Measurements from ENCODE around the gene NSMF. TPM values are rescaled to one million over a fixed set of nuclear protein-coding genes. Genes with fewer than 3 reads are reported as not detected.

NSMF gene
- total and polyA plus RNA-seq, 2 donors (not counting 1 experiment from before 2014, with no cell fraction given) = 28.7 to 59.4 TPM

- H3K9me3 Mint-ChIP-seq (ENCODE audit: insufficient read depth) = no peaks in the 10 kb centered on the region
- no peaks in the 10 kb centered on the region for H3K27me3 ChIP-seq (replicated peaks in 1 of 4; ENCODE audit: control extremely low read depth in 1 of 4, control insufficient read depth in 3 of 4, insufficient read depth in 4 of 4, low read length in 3 of 4)
- H3K4me3 Mint-ChIP-seq = peak overlapping the region; percentile 79
- peaks cover 21% of the 10 kb centered on the region for H3K4me1 Mint-ChIP-seq
- peak overlapping the region; percentile 99 for H3K4me2 ChIP-seq (replicated peaks; ENCODE audit: low read depth, low read length, poor library complexity, severe bottlenecking)
- TF ChIP-seq EZH2 (IDR thresholded peaks at IDR 0.05; ENCODE audit: borderline replicate concordance, insufficient read depth, low read depth, low read length, poor library complexity, severe bottlenecking) = no peak
- no peak for TF ChIP-seq CTCF (IDR thresholded peaks at IDR 0.05)
- peak overlapping the region; percentile 84 to 89 for H3K27ac ChIP-seq (ENCODE audit: low read length in 2 of 2)
- peaks cover 0 to 3% of the 10 kb centered on the region in 2 experiments for H3K36me3 ChIP-seq (replicated peaks in 1 of 2; ENCODE audit: control extremely low read depth in 1 of 2, control insufficient read depth in 1 of 2, extremely low read depth in 1 of 2, insufficient read depth in 2 of 2, low read length in 1 of 2)
- H3K9me3 ChIP-seq (ENCODE audit: control extremely low read depth in 1 of 3, control insufficient read depth in 2 of 3, insufficient read depth in 1 of 3, low read length in 2 of 3) = peaks cover 0 to 4% (median 0%) of the 10 kb centered on the region in 3 donors
- H3K4me3 ChIP-seq (ENCODE audit: control extremely low read depth in 1 of 5, extremely low read depth in 1 of 5, insufficient read depth in 1 of 5, low read depth in 2 of 5, low read length in 4 of 5) = peak overlapping the region in 4 of 5 experiments; percentile 37 to 56 (median 48)
- peaks cover 9% of the 10 kb centered on the region for H4K20me1 ChIP-seq (ENCODE audit: control insufficient read depth, insufficient read depth, low read length, poor library complexity, severe bottlenecking)
- ATAC-seq (ENCODE audit: low read depth) = peak; percentile 66
- H3K27me3 Mint-ChIP-seq = no peaks in the 10 kb centered on the region
- peaks cover 6% of the 10 kb centered on the region for H3K79me2 ChIP-seq (ENCODE audit: control insufficient read depth, insufficient read depth, low read length)
- ChIA-PET POLR2A (interaction anchor here (0.7 to 1.0 kb wide), 5 partner anchors 72 to 700 kb away, joined by 3 to 9 read pairs (median 4); partner anchors contain the start of gene MAN1B1), CTCF (interaction anchor here (1.0 to 1.3 kb wide), 3 partner anchors 14 to 39 kb away, joined by 4 to 6 read pairs (median 4); partner anchors contain the start of genes EXD3 and NOXA1)
- peak; percentile 95 for DNase-seq
- H3K4me1 ChIP-seq (ENCODE audit: control insufficient read depth in 2 of 2, insufficient read depth in 2 of 2, low read length in 2 of 2) = peaks cover 39 to 44% of the 10 kb centered on the region in 2 donors
- peak overlapping the region; percentile 88 for H3K27ac Mint-ChIP-seq
- peak overlapping the region; percentile 77 for H2AFZ ChIP-seq (ENCODE audit: insufficient read depth, low read depth, low read length, poor library complexity, severe bottlenecking)
- H3K9ac ChIP-seq (ENCODE audit: low read length) = peak overlapping the region; percentile 65
- WGBS (ENCODE audit: insufficient coverage) = 5% methylated on average over 49 of the region's 52 CpGs
- intact Hi-C loops (cut with micrococcal nuclease) = no loop called here
These were observed 2.7 kb upstream of the NSMF start for GRCh38 chr9:137461663-137462395.

- ATAC-seq (ENCODE audit: low read depth) = no peak
- Histone ChIP-seq H2AFZ (ENCODE audit: insufficient read depth, low read depth, low read length, poor library complexity, severe bottlenecking) (peak overlapping the region; percentile 77), H3K27me3 (replicated peaks in 1 of 4; ENCODE audit: control extremely low read depth in 1 of 4, control insufficient read depth in 3 of 4, insufficient read depth in 4 of 4, low read length in 3 of 4) (no peaks in the 10 kb centered on the region), H3K27ac (ENCODE audit: low read length in 2 of 2) (peak overlapping the region; percentile 84 to 89), H3K4me2 (replicated peaks; ENCODE audit: low read depth, low read length, poor library complexity, severe bottlenecking) (peak overlapping the region; percentile 99), H4K20me1 (ENCODE audit: control insufficient read depth, insufficient read depth, low read length, poor library complexity, severe bottlenecking) (peaks cover 9% of the 10 kb centered on the region), H3K9me3 (ENCODE audit: control extremely low read depth in 1 of 3, control insufficient read depth in 2 of 3, insufficient read depth in 1 of 3, low read length in 2 of 3) (peaks cover 0 to 4% (median 0%) of the 10 kb centered on the region in 3 donors), H3K4me1 (ENCODE audit: control insufficient read depth in 2 of 2, insufficient read depth in 2 of 2, low read length in 2 of 2) (peaks cover 39 to 44% of the 10 kb centered on the region in 2 donors), H3K79me2 (ENCODE audit: control insufficient read depth, insufficient read depth, low read length) (peaks cover 6% of the 10 kb centered on the region), H3K36me3 (replicated peaks in 1 of 2; ENCODE audit: control extremely low read depth in 1 of 2, control insufficient read depth in 1 of 2, extremely low read depth in 1 of 2, insufficient read depth in 2 of 2, low read length in 1 of 2) (peaks cover 0 to 3% of the 10 kb centered on the region in 2 experiments), H3K9ac (ENCODE audit: low read length) (peak overlapping the region; percentile 65), H3K4me3 (ENCODE audit: control extremely low read depth in 1 of 5, extremely low read depth in 1 of 5, insufficient read depth in 1 of 5, low read depth in 2 of 5, low read length in 4 of 5) (peak overlapping the region in 4 of 5 experiments; percentile 29 to 56 (median 48))
- no peak for DNase-seq
- 63% methylated on average over 10 of the region's 21 CpGs for WGBS (ENCODE audit: insufficient coverage)
- POLR2A ChIA-PET = interaction anchor here (0.7 to 1.0 kb wide), 4 partner anchors 73 to 700 kb away, joined by 3 to 5 read pairs (median 4); partner anchors contain the start of gene MAN1B1
- Mint-ChIP-seq H3K9me3 (ENCODE audit: insufficient read depth) (no peaks in the 10 kb centered on the region), H3K27me3 (no peaks in the 10 kb centered on the region), H3K27ac (peak overlapping the region; percentile 59), H3K4me1 (peaks cover 21% of the 10 kb centered on the region), H3K4me3 (peak overlapping the region; percentile 79)
- CTCF ChIA-PET = interaction anchor here (1.0 to 1.3 kb wide), 3 partner anchors 13 to 39 kb away, joined by 4 to 6 read pairs (median 4); partner anchors contain the start of genes EXD3 and NOXA1
- intact Hi-C loops (cut with micrococcal nuclease) = no loop called here
- no peak for TF ChIP-seq CTCF (IDR thresholded peaks at IDR 0.05)
- no peak for TF ChIP-seq EZH2 (IDR thresholded peaks at IDR 0.05; ENCODE audit: borderline replicate concordance, insufficient read depth, low read depth, low read length, poor library complexity, severe bottlenecking)
These were observed 2.2 kb upstream of the NSMF start for GRCh38 chr9:137461316-137461662.

Data from B cell (primary cell).